Measurements from ENCODE around the gene SLC4A1AP.

DNA sequence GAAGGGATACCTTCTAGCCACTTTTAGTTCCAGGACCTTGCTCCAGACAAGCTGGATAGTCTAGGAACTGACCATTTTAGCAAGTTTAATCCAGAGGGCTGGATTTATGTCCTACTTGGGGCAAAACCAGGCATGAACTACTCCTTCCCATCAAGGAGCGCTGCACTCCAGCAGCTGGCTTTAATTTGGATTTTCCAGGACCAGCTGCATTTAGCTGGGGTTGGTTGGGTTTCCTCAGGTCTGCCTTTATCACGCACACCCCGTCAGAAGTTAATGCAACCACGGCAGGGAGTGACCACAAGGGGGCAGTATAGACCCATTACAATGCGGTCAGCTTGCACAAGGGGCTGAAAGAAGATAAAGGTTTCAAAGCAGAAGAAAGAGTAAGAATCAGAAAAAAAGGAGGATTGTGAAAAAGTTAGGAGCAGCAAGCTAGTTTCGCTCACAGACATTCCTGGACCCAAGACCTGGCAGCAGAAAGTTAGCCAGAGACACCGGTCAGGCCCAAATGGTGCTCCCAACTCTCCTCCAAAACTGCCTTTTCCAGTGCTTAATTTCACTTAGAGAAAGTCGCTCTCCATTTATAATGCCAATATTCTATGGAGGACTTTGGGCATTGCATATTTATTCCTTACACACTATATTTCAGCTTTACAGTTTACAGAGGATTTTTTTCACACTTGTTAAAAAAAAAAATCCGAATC lies 40.1 kb downstream of the SLC4A1AP start:
- TF ChIP-seq MYC (IDR thresholded peaks at IDR 0.05; ENCODE audit: insufficient read depth, insufficient read length, insufficient replicate concordance, low read length, severe bottlenecking), result no peak
- TF ChIP-seq RAD21 (IDR thresholded peaks at IDR 0.05; ENCODE audit: insufficient read depth, low read depth, low read length), result peak; percentile 94
- TF ChIP-seq, protein P1, sequence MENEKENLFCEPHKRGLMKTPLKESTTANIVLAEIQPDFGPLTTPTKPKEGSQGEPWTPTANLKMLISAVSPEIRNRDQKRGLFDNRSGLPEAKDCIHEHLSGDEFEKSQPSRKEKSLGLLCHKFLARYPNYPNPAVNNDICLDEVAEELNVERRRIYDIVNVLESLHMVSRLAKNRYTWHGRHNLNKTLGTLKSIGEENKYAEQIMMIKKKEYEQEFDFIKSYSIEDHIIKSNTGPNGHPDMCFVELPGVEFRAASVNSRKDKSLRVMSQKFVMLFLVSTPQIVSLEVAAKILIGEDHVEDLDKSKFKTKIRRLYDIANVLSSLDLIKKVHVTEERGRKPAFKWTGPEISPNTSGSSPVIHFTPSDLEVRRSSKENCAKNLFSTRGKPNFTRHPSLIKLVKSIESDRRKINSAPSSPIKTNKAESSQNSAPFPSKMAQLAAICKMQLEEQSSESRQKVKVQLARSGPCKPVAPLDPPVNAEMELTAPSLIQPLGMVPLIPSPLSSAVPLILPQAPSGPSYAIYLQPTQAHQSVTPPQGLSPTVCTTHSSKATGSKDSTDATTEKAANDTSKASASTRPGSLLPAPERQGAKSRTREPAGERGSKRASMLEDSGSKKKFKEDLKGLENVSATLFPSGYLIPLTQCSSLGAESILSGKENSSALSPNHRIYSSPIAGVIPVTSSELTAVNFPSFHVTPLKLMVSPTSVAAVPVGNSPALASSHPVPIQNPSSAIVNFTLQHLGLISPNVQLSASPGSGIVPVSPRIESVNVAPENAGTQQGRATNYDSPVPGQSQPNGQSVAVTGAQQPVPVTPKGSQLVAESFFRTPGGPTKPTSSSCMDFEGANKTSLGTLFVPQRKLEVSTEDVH (IDR thresholded peaks at IDR 0.05; ENCODE audit: low read depth, partially characterized antibody), result no peak
- TF ChIP-seq BCLAF1 (IDR thresholded peaks at IDR 0.05), result no peak
- TF ChIP-seq USF2 (IDR thresholded peaks at IDR 0.05; ENCODE audit: borderline replicate concordance, low read depth, low read length), result no peak
- no peak for TF ChIP-seq FOXK2 (IDR thresholded peaks at IDR 0.05)
